HepG2 (cell line): Measurements from ENCODE around the gene SEC14L1. TPM values are rescaled to one million over a fixed set of nuclear protein-coding genes. Genes with fewer than 3 reads are reported as not detected.
A peak's percentile ranks its signal among the peaks of the same experiment; 100 is the strongest.

Experiments
- ARNT ChIP-seq: fragments of 450-650 bp; IDR thresholded peaks from 2 replicates; pipeline ENCODE4 v1.6.1; 2017
- ATM ChIP-seq: fragments of 450-650 bp; IDR thresholded peaks from 2 replicates; pipeline ENCODE4 v1.7.1; 2017; ENCODE audit warnings: mild to moderate bottlenecking, borderline replicate concordance
- BATF2 ChIP-seq: sonication (generic); formaldehyde crosslinking; IDR thresholded peaks from 2 replicates; pipeline ENCODE4 v1.8.0; 2022; ENCODE audit warnings: mild to moderate bottlenecking, missing genetic modification reagents, moderate library complexity
- EHMT2 ChIP-seq: fragments of 200-600 bp; sonication (generic); IDR thresholded peaks from 2 replicates; pipeline ENCODE4 v1.7.0; 2017; ENCODE audit warnings: antibody characterized with exemption, low read depth, low read length, borderline replicate concordance
- FIP1L1 ChIP-seq: fragments of 200-400 bp; formaldehyde crosslinking; IDR thresholded peaks from 2 replicates; pipeline ENCODE4 v1.6.1; 2018; ENCODE audit warnings: low read depth, mild to moderate bottlenecking, low read length, moderate library complexity, borderline replicate concordance; ENCODE audit not compliant: insufficient read depth
- HNF1B ChIP-seq: sonication (generic); formaldehyde crosslinking; IDR thresholded peaks from 2 replicates; pipeline ENCODE4 v1.5.1; 2020; ENCODE audit warnings: mild to moderate bottlenecking, moderate library complexity, missing genetic modification reagents
- JUNB ChIP-seq: sonication (generic); formaldehyde crosslinking; IDR thresholded peaks from 2 replicates; pipeline ENCODE4 v1.8.0; 2022; ENCODE audit warnings: missing genetic modification reagents, mild to moderate bottlenecking, borderline replicate concordance
- KDM3A ChIP-seq: IDR thresholded peaks from 2 replicates; pipeline ENCODE4 v1.6.1; 2018; ENCODE audit warnings: low read depth, missing compliant biosample characterization
- KDM5B ChIP-seq: sonication (generic); formaldehyde crosslinking; IDR thresholded peaks from 2 replicates; pipeline ENCODE4 v1.4.0; 2020; ENCODE audit warnings: missing genetic modification reagents, mild to moderate bottlenecking, borderline replicate concordance
- MAX ChIP-seq: IDR thresholded peaks from 2 replicates; pipeline ENCODE4 v1.6.1; 2012; ENCODE audit warnings: inconsistent platforms
- MIER3 ChIP-seq: IDR thresholded peaks from 2 replicates; pipeline ENCODE4 v1.6.1; 2016; ENCODE audit warnings: missing compliant biosample characterization, borderline replicate concordance
- NFIB ChIP-seq: sonication (generic); formaldehyde crosslinking; IDR thresholded peaks from 2 replicates; pipeline ENCODE4 v1.9.0; 2021; ENCODE audit warnings: missing genetic modification reagents, mild to moderate bottlenecking, borderline replicate concordance
- PAF1 ChIP-seq: IDR thresholded peaks from 2 replicates; pipeline ENCODE4 v1.6.1; 2016; ENCODE audit warnings: missing genetic modification reagents, missing compliant biosample characterization
- RARA ChIP-seq: IDR thresholded peaks from 2 replicates; pipeline ENCODE4 v1.6.1; 2016; ENCODE audit warnings: missing genetic modification reagents, missing compliant biosample characterization
- RORA ChIP-seq: sonication (generic); formaldehyde crosslinking; IDR thresholded peaks from 2 replicates; pipeline ENCODE4 v1.5.0; 2020; ENCODE audit warnings: mild to moderate bottlenecking, missing genetic modification reagents, moderate library complexity
- SMC3 ChIP-seq: IDR thresholded peaks from 2 replicates; pipeline ENCODE4 v1.6.1; 2011; ENCODE audit warnings: low read length, improper control_type of control experiment
- WIZ ChIP-seq: sonication (generic); formaldehyde crosslinking; IDR thresholded peaks from 2 replicates; pipeline ENCODE4 v1.5.1; 2020; ENCODE audit warnings: mild to moderate bottlenecking, missing genetic modification reagents
- ZFY ChIP-seq: sonication (generic); formaldehyde crosslinking; IDR thresholded peaks from 2 replicates; pipeline ENCODE4 v1.4.0; 2020; ENCODE audit warnings: missing genetic modification reagents
- ZKSCAN5 ChIP-seq: sonication (generic); formaldehyde crosslinking; IDR thresholded peaks from 2 replicates; pipeline ENCODE4 v1.5.1; 2020; ENCODE audit warnings: mild to moderate bottlenecking, missing genetic modification reagents
- ZKSCAN8 ChIP-seq: IDR thresholded peaks from 2 replicates; pipeline ENCODE4 v1.6.1; 2016; ENCODE audit warnings: borderline replicate concordance, missing genetic modification reagents, missing compliant biosample characterization
- ZMYM2 ChIP-seq: sonication (generic); formaldehyde crosslinking; IDR thresholded peaks from 2 replicates; pipeline ENCODE4 v1.8.0; 2022; ENCODE audit warnings: mild to moderate bottlenecking, missing genetic modification reagents
- ZNF362 ChIP-seq: sonication (generic); formaldehyde crosslinking; IDR thresholded peaks from 2 replicates; pipeline ENCODE4 v1.4.0; 2020; ENCODE audit warnings: missing genetic modification reagents, mild to moderate bottlenecking, borderline replicate concordance
- ZNF367 ChIP-seq: sonication (generic); formaldehyde crosslinking; IDR thresholded peaks from 2 replicates; pipeline ENCODE4 v1.4.0; 2020; ENCODE audit warnings: missing genetic modification reagents, borderline replicate concordance
- ZNF605 ChIP-seq: sonication (generic); formaldehyde crosslinking; IDR thresholded peaks from 2 replicates; pipeline ENCODE4 v1.8.0; 2022; ENCODE audit warnings: mild to moderate bottlenecking, missing genetic modification reagents
- ZNF687 ChIP-seq: sonication (generic); formaldehyde crosslinking; IDR thresholded peaks from 2 replicates; pipeline ENCODE4 v1.5.1; 2020; ENCODE audit warnings: mild to moderate bottlenecking, missing genetic modification reagents, moderate library complexity
- polyA plus RNA-seq, 8 experiments: library from polyadenylated mRNA; depleted of rRNA in 3 of 8; stranded (reverse) in 7 of 8; unstranded in 1 of 8; fragments of >200 nt; fragmentation: Illumina TruSeq in 4 of 8; extraction: Trizol in 4 of 8; gene quantifications; 2 replicates each; pipeline versions ENCODE4 v1.2.1 to v1.2.3, GENCODE V29; 2011 to 2016; ENCODE audit warnings: low read depth in 4 of 8, missing spikeins in 1 of 8, mixed read lengths in 1 of 8; ENCODE audit not compliant: insufficient read depth in 1 of 8
- total RNA-seq, 5 experiments: library from RNA; depleted of rRNA; stranded (reverse); fragments of >200 nt; fragmentation: Illumina TruSeq; extraction: Trizol; gene quantifications; 2 replicates each; pipeline ENCODE4 v1.2.3, GENCODE V29; 2016; ENCODE audit warnings: low read depth in 1 of 5

SEC14L1 gene
- total and polyA plus RNA-seq, 2 of the 13 experiments (the other 11 are each of a cell fraction or from before 2014, with no cell fraction given) = 26.3 to 43.9 TPM

- no peak for TF ChIP-seq EHMT2
- TF ChIP-seq PAF1 = no peak
- no peak for TF ChIP-seq HNF1B
- TF ChIP-seq RORA (CRISPR knock-in tag) = 0 out of 2 replicates have a peak, but pooled peaks have one; percentile 79
- TF ChIP-seq MAX = peak; percentile 62
- no peak for TF ChIP-seq ZKSCAN5 (CRISPR knock-in tag)
- 0 out of 2 replicates have a peak, but pooled peaks have one; percentile 37 for TF ChIP-seq ZMYM2
- TF ChIP-seq ZNF362 (CRISPR knock-in tag) = no peak
- no peak for TF ChIP-seq ARNT
- TF ChIP-seq ATM = no peak
- TF ChIP-seq ZKSCAN8 = peak; percentile 44; the same call in 1 of the 2 replicates
- TF ChIP-seq JUNB (CRISPR knock-in tag) = no peak
- TF ChIP-seq KDM3A = no peak
- peak; percentile 46; the same call in 1 of the 2 replicates for TF ChIP-seq ZNF605
- TF ChIP-seq RARA (CRISPR knock-in tag) = peak; percentile 47
- TF ChIP-seq SMC3 = no peak
- no peak for TF ChIP-seq MIER3 (CRISPR knock-in tag)
- no peak for TF ChIP-seq WIZ (CRISPR knock-in tag)
- TF ChIP-seq BATF2 (CRISPR knock-in tag) = no peak
- peak; percentile 31; the same call in 1 of the 2 replicates for TF ChIP-seq ZFY (CRISPR knock-in tag)
- peak; percentile 90 for TF ChIP-seq ZNF687 (CRISPR knock-in tag)
- no peak for TF ChIP-seq ZNF367 (CRISPR knock-in tag)
- TF ChIP-seq KDM5B (CRISPR knock-in tag) = 0 out of 2 replicates have a peak, but pooled peaks have one; percentile 42
- no peak for TF ChIP-seq FIP1L1
- TF ChIP-seq NFIB (CRISPR knock-in tag) = no peak
Measured at GRCh38 chr17:77209330-77209748, 68.6 kb downstream of the SEC14L1 start (continued).
